ENCODE data around the gene WDR27. TPM values are rescaled to one million over a fixed set of nuclear protein-coding genes. Genes with fewer than 3 reads are reported as not detected.

The WDR27 gene
- total and polyA plus RNA-seq, 10 of the 15 experiments (the other 5 are each of a cell fraction or from before 2014, with no cell fraction given), result 1.9 to 33.2 (median 19.0) TPM

- Histone ChIP-seq H3K79me2 (ENCODE audit: control insufficient read depth, insufficient read depth, low read length) (no peaks in the 10 kb centered on the region), H3K36me3 (ENCODE audit: control insufficient read depth in 2 of 2, insufficient read depth in 2 of 2, low read length in 1 of 2) (no peaks in the 10 kb centered on the region), H3K4me2 (ENCODE audit: control insufficient read depth, insufficient read depth) (no peak overlapping the region), H4K20me1 (ENCODE audit: control insufficient read depth, insufficient read depth) (no peaks in the 10 kb centered on the region), H3K27ac (ENCODE audit: control insufficient read depth, insufficient read depth) (no peak overlapping the region), H3K9ac (ENCODE audit: control insufficient read depth, insufficient read depth, low read length) (no peak overlapping the region), H3K27me3 (replicated peaks in 1 of 2; ENCODE audit: control insufficient read depth in 2 of 2, insufficient read depth in 2 of 2, low read length in 1 of 2) (no peaks in the 10 kb centered on the region), H3K9me3 (replicated peaks; ENCODE audit: control insufficient read depth, insufficient read depth, low read length) (no peaks in the 10 kb centered on the region), H3K4me3 (no peak overlapping the region), H3K4me1 (ENCODE audit: control insufficient read depth, insufficient read depth, low read length) (peaks cover 7% of the 10 kb centered on the region; the same call in 1 of the 2 replicates), H2AFZ (ENCODE audit: control insufficient read depth, low read depth, low read length) (no peak overlapping the region)
- ChIA-PET POLR2A (interaction anchor here (0.7 kb wide), 1 partner anchor 1165 kb away, joined by 6 read pairs; no protein-coding TSS in a partner anchor), SMC1A (ENCODE audit: uncharacterized antibody, unreplicated experiment) (no interaction called here), CTCF (no interaction called here), RAD21 (ENCODE audit: unreplicated experiment) (no interaction called here)
- FAIRE-seq, result no peak
- 76% methylated on average over 12 of the region's 12 CpGs for WGBS (ENCODE audit: insufficient coverage, insufficient replicate concordance, low lambda C conversion rate, missing lambda C conversion rate)
- in situ Hi-C loops (cut with MboI), result no loop called here
- no peak for DNase-seq (ENCODE audit: low read depth, low spot score)
- intact Hi-C loops (cut with micrococcal nuclease; ENCODE audit: unreplicated experiment), result no loop called here
- BruUV-seq (replicated peaks), result no TSS peak
- no peak for ATAC-seq
- TF ChIP-seq POLR2AphosphoS2 (IDR thresholded peaks at IDR 0.05; ENCODE audit: low read depth, low read length) (no peak), FOS (IDR thresholded peaks at IDR 0.05; ENCODE audit: borderline replicate concordance, extremely low read depth, insufficient read length) (no peak), IKZF1 (conservative IDR thresholded peaks at IDR 0.05) (no peak)
Observed at GRCh38 chr6:169571123-169571962, 130.5 kb downstream of the WDR27 start.

GRCh38 chr6:169568314-169569087 is 133.3 kb downstream of the WDR27 start:
- Histone ChIP-seq H3K4me1 (ENCODE audit: control insufficient read depth, insufficient read depth, low read length) (peaks cover 7% of the 10 kb centered on the region; the same call in 1 of the 2 replicates), H4K20me1 (ENCODE audit: control insufficient read depth, insufficient read depth) (no peaks in the 10 kb centered on the region), H3K9me3 (replicated peaks; ENCODE audit: control insufficient read depth, insufficient read depth, low read length) (no peaks in the 10 kb centered on the region), H3K79me2 (ENCODE audit: control insufficient read depth, insufficient read depth, low read length) (no peaks in the 10 kb centered on the region), H3K27ac (ENCODE audit: control insufficient read depth, insufficient read depth) (no peak overlapping the region), H3K9ac (ENCODE audit: control insufficient read depth, insufficient read depth, low read length) (no peak overlapping the region), H3K4me3 (no peak overlapping the region), H3K27me3 (replicated peaks in 1 of 2; ENCODE audit: control insufficient read depth in 2 of 2, insufficient read depth in 2 of 2, low read length in 1 of 2) (no peaks in the 10 kb centered on the region), H3K4me2 (ENCODE audit: control insufficient read depth, insufficient read depth) (no peak overlapping the region), H2AFZ (ENCODE audit: control insufficient read depth, low read depth, low read length) (no peak overlapping the region), H3K36me3 (ENCODE audit: control insufficient read depth in 2 of 2, insufficient read depth in 2 of 2, low read length in 1 of 2) (no peaks in the 10 kb centered on the region)
- WGBS (ENCODE audit: insufficient coverage, insufficient replicate concordance, low lambda C conversion rate, missing lambda C conversion rate), result 75% methylated on average over 8 of the region's 8 CpGs
- 0 out of 2 replicates have a peak, but pooled peaks have one; percentile 15 for TF ChIP-seq SPI1 (IDR thresholded peaks at IDR 0.05; ENCODE audit: borderline replicate concordance, insufficient read depth, low read depth, low read length)
- TF ChIP-seq SIN3A (IDR thresholded peaks at IDR 0.05; ENCODE audit: low read depth, low read length), result no peak
- in situ Hi-C loops (cut with MboI), result no loop called here
- SMC1A ChIA-PET (ENCODE audit: uncharacterized antibody, unreplicated experiment), result interaction anchor here (1.7 kb wide), 1 partner anchor 29 kb away, joined by 4 read pairs; no protein-coding TSS in a partner anchor
- no TSS peak for BruUV-seq (replicated peaks)
- FAIRE-seq (no peak), ATAC-seq (no peak), DNase-seq (ENCODE audit: low read depth, low spot score) (no peak)
- CTCF ChIA-PET, result no interaction called here
- intact Hi-C loops (cut with micrococcal nuclease; ENCODE audit: unreplicated experiment), result no loop called here
- RAD21 ChIA-PET (ENCODE audit: unreplicated experiment), result no interaction called here
- POLR2A ChIA-PET, result no interaction called here
